ENCODE measurements around the gene MXD4. TPM values are rescaled to one million over a fixed set of nuclear protein-coding genes. Genes with fewer than 3 reads are reported as not detected.
A peak's percentile ranks its signal among the peaks of the same experiment; 100 is the strongest.

Gene MXD4
- total RNA-seq, 4 donors from 2014 or later = 20.4 to 29.4 (median 27.7) TPM

GRCh38 chr4:2271279-2272025 is 9.5 kb upstream of the MXD4 start:
- in situ Hi-C loops (cut with MboI; ENCODE audit: low sequenced_read_pairs in 4 of 4) (no loop called here), intact Hi-C loops (cut with DNase I; ENCODE audit: low total_unique reads) (no loop called here)
- H3K27me3 ChIP-seq = no peaks in the 10 kb centered on the region
- H3K36me3 ChIP-seq = no peaks in the 10 kb centered on the region
- ATAC-seq (no peak), DNase-seq (no peak)
- H3K27ac ChIP-seq = peak overlapping the region in 3 of 4 donors; percentile 28 to 82 (median 35)
- no peak for TF ChIP-seq POLR2A (IDR thresholded peaks at IDR 0.05)
- TF ChIP-seq, protein P1, sequence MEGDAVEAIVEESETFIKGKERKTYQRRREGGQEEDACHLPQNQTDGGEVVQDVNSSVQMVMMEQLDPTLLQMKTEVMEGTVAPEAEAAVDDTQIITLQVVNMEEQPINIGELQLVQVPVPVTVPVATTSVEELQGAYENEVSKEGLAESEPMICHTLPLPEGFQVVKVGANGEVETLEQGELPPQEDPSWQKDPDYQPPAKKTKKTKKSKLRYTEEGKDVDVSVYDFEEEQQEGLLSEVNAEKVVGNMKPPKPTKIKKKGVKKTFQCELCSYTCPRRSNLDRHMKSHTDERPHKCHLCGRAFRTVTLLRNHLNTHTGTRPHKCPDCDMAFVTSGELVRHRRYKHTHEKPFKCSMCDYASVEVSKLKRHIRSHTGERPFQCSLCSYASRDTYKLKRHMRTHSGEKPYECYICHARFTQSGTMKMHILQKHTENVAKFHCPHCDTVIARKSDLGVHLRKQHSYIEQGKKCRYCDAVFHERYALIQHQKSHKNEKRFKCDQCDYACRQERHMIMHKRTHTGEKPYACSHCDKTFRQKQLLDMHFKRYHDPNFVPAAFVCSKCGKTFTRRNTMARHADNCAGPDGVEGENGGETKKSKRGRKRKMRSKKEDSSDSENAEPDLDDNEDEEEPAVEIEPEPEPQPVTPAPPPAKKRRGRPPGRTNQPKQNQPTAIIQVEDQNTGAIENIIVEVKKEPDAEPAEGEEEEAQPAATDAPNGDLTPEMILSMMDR (IDR thresholded peaks at IDR 0.05 in 4 of 5, conservative IDR thresholded peaks at IDR 0.05 in 1 of 5) = no peak
- no peak overlapping the region for H3K4me3 ChIP-seq
- peaks cover 32 to 38% of the 10 kb centered on the region in 2 donors for H3K4me1 ChIP-seq
- no peaks in the 10 kb centered on the region for H3K9me3 ChIP-seq

- no peak for ATAC-seq
Observed at GRCh38 chr4:2270341-2271165, 8.6 kb upstream of the MXD4 start.

DNA sequence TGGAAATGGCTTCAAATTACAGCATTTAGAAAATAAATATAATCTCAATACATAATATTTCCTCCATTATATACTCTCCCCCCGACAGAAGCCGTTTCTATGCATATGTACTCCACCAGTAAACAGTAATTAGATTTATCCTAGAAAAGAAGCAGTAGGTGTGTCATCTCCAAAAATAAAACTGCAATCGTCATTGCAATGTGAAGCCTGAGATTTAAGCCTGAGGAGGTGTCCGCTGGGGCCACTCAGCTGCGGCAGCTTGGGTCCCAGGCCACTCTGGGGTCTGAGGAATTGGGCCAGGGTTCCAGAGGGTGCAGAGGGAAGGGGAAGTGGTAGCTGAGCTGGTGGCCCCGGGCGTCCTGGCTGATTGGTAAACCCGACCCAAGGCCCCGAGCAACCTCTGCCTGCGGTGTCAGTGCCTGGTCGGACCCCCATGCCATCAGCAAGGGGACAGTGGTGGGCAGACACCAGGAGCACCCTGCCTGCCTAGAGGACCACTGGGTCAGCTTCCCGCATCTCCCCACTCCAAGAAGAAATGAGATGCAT is 7.8 kb upstream of the MXD4 start:
- in situ Hi-C loops (cut with MboI; ENCODE audit: low sequenced_read_pairs in 4 of 4) = no loop called here

More at GRCh38 chr4:2270341-2271165, 8.6 kb upstream of the MXD4 start:
- peaks cover 41 to 47% of the 10 kb centered on the region in 2 donors for H3K4me1 ChIP-seq
- TF ChIP-seq, protein P1 (IDR thresholded peaks at IDR 0.05 in 4 of 5, conservative IDR thresholded peaks at IDR 0.05 in 1 of 5) = no peak
- no peak for TF ChIP-seq POLR2A (IDR thresholded peaks at IDR 0.05)
- intact Hi-C loops (cut with DNase I; ENCODE audit: low total_unique reads) (no loop called here), in situ Hi-C loops (cut with MboI; ENCODE audit: low sequenced_read_pairs in 4 of 4) (no loop called here)
- H3K9me3 ChIP-seq = no peaks in the 10 kb centered on the region
- no peak overlapping the region for H3K4me3 ChIP-seq
- H3K36me3 ChIP-seq = no peaks in the 10 kb centered on the region
- H3K27me3 ChIP-seq = no peaks in the 10 kb centered on the region
- peak overlapping the region in 3 of 4 donors; percentile 80 to 86 (median 82) for H3K27ac ChIP-seq
- DNase-seq = no peak

GRCh38 chr4:2269206-2269531 is 7.3 kb upstream of the MXD4 start:
- in situ Hi-C loops (cut with MboI; ENCODE audit: low sequenced_read_pairs in 4 of 4) (no loop called here), intact Hi-C loops (cut with DNase I; ENCODE audit: low total_unique reads) (loop anchor here (10.0 kb wide), 1 partner anchor 486 kb away; the partner anchor contains the start of gene TNIP2)
- Histone ChIP-seq H3K9me3 (no peaks in the 10 kb centered on the region), H3K27me3 (no peaks in the 10 kb centered on the region), H3K27ac (peak overlapping the region; percentile 78 to 86 (median 81)), H3K36me3 (no peaks in the 10 kb centered on the region), H3K4me3 (peak overlapping the region in 3 of 4 donors; percentile 21 to 35 (median 25)), H3K4me1 (peaks cover 44 to 59% of the 10 kb centered on the region in 2 donors)
- DNase-seq (no peak), ATAC-seq (peak; percentile 18 to 23)
- TF ChIP-seq, protein P1 (IDR thresholded peaks at IDR 0.05 in 4 of 5, conservative IDR thresholded peaks at IDR 0.05 in 1 of 5) = no peak
- TF ChIP-seq POLR2A (IDR thresholded peaks at IDR 0.05) = no peak

More for the DNA sequence above, 7.8 kb upstream of the MXD4 start:
- intact Hi-C loops (cut with DNase I; ENCODE audit: low total_unique reads) = loop anchor here (10.0 kb wide), 1 partner anchor 485 kb away; the partner anchor contains the start of gene TNIP2
- no peak for DNase-seq
- peaks cover 44 to 56% of the 10 kb centered on the region in 2 donors for H3K4me1 ChIP-seq
- TF ChIP-seq, protein P1 (IDR thresholded peaks at IDR 0.05 in 4 of 5, conservative IDR thresholded peaks at IDR 0.05 in 1 of 5) = no peak
- no peak for TF ChIP-seq POLR2A (IDR thresholded peaks at IDR 0.05)
- peak overlapping the region; percentile 78 to 86 (median 81) for H3K27ac ChIP-seq
- H3K27me3 ChIP-seq = no peaks in the 10 kb centered on the region
- peak overlapping the region in 3 of 4 donors; percentile 21 to 35 (median 25) for H3K4me3 ChIP-seq
- no peaks in the 10 kb centered on the region for H3K9me3 ChIP-seq
- H3K36me3 ChIP-seq = no peaks in the 10 kb centered on the region
- peak; percentile 74 to 79 for ATAC-seq
